TTC549 (cell line): ENCODE data around the gene CRACDL.

Experiments
- FAIRE-seq: peaks from 2 replicates; lab custom pipeline; 2012; peaks lifted over from hg19 to GRCh38; lab: Jason Lieb, UNC

CRACDL gene, protein sequence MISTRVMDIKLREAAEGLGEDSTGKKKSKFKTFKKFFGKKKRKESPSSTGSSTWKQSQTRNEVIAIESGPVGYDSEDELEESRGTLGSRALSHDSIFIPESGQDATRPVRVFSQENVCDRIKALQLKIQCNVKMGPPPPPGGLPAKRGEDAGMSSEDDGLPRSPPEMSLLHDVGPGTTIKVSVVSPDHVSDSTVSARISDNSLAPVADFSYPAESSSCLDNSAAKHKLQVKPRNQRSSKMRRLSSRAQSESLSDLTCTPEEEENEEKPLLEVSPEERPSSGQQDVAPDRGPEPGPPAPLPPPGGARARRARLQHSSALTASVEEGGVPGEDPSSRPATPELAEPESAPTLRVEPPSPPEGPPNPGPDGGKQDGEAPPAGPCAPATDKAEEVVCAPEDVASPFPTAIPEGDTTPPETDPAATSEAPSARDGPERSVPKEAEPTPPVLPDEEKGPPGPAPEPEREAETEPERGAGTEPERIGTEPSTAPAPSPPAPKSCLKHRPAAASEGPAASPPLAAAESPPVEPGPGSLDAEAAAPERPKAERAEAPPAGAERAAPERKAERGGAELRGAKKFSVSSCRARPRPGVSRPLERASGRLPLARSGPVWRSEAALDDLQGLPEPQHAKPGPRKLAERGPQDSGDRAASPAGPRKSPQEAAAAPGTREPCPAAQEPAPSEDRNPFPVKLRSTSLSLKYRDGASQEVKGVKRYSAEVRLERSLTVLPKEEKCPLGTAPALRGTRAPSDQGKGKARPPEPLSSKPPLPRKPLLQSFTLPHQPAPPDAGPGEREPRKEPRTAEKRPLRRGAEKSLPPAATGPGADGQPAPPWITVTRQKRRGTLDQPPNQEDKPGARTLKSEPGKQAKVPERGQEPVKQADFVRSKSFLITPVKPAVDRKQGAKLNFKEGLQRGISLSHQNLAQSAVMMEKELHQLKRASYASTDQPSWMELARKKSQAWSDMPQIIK

DNA sequence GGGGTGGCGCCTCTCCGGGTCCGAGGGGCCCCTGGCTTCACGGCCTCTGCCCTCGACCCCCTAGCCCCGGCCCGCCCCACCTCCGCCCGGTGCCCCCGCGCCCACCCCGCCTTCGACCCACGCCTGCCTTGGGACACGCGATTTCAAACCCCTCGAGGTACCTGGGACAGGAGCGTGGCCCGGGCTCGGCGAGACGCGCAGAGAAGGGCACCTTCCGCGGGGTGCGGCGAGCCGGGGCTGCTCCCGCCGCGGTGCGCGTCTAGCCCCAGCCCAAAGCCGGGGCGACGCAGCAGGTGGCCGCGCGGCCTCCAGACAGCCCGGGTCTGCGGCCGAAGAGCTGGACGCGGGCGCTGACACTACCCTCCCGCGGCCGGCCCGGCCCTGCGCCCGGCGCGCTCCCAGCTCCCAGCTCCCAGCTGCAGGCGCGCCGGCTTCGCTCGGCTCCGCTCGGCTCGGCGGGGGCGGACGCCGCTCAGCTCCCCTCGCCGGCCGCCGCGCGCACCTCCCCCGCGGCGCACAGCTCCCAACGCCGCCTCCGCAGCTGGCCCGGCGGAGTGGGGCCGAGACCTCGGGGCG is at the start of gene CRACDL:
CRACDL (minus strand) TSS at position 449 of the 576 bp plus-strand sequence. CDS start 89,425 bp downstream, outside the sequence.
- no peak for FAIRE-seq

DNA sequence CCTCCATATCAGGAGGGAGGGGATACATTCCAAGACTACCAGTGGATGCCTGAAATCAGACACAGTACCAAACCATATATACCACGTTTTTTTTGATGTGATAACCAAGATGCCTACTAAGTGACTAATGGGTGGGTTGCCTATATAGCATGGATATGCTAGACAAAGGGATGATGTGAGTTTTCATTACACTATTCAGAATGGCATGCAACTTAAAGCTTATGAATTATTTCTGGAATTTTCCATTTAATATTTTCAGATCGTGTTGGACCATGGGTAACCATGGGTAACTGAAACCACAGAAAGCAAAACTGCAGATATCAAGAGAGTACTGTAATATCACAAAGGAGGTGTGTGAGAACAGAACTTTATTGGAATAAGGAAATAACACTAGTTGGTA is 39.6 kb upstream of the CRACDL start:
- no peak for FAIRE-seq

DNA sequence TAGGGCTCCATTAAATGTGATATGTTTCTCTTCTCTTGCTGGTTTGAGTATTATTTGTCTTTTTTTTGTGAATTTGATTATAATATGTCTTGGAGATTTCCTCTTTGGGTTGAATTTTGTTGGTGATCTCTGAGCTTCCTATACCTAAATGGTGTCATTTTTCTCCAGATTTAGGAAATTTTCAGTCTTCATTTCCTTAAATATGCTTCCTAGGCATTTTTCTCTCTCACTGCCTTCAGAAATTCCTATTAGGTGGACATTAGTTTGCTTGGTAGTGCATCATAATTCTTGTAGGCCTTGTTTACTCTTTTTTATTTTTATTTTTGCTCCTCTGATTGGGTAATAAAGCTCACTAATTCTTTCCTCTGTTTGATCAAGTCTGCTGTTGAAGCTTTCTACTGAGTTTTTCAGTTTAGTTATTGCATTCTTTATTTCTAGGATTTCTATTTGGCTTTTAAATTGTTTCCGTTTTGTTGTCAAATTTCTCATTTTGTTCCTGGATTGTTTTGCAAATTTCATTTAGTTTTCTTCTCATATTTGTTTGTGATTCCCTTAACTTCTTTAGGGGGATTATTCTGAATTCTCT is 36.6 kb upstream of the CRACDL start:
- FAIRE-seq, result no peak

DNA sequence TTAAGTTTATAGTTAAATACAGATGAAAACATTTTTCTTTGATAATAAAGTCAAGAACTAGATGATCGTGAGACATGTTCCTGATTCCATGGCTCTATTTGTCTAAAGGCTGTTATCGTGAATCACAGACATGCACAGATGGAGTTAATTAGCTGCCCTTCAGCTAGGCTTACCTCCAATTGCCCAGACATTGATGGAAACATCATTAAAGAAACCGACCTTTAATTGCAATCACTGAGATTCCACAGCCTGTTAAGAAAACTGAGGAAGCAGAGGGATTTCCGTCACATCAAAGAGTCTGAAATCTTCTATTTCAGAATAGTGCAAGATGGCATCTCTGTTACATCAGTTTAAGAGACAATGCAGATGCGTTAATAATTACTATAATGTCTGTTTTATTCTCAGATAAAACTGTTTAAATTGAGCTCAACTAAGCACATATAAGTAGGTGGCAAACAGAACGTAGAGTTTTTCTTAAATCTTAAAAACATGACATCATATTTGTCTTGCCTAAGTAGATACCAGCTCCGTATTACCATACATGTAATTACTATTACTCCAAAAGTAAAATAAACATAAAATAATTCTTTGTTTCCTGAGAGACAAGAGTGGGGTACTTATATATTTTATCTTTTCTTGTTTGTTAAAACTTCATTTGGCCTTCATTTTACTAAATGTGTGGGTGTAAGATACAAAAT is 23.9 kb upstream of the CRACDL start:
- FAIRE-seq, result no peak

DNA sequence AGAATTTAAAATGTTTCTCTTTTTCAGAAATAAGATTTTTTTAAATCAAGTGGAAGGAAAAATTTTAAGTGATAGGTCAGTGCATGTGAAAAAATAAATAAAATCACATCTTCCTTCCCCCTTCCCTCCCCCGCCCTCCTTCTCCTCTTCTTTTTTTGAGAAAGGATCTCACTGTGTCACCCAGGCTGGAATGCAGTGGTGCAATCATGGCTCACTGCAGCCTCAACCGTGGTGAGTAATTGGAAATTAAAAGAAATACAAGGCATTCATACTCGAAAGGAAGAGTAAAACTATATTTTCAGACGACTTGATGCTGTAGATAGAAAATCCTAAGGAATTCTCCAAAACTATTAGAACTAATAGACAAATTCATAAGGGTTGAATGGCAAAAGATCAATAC is 16.9 kb upstream of the CRACDL start:
- FAIRE-seq, result no peak

DNA sequence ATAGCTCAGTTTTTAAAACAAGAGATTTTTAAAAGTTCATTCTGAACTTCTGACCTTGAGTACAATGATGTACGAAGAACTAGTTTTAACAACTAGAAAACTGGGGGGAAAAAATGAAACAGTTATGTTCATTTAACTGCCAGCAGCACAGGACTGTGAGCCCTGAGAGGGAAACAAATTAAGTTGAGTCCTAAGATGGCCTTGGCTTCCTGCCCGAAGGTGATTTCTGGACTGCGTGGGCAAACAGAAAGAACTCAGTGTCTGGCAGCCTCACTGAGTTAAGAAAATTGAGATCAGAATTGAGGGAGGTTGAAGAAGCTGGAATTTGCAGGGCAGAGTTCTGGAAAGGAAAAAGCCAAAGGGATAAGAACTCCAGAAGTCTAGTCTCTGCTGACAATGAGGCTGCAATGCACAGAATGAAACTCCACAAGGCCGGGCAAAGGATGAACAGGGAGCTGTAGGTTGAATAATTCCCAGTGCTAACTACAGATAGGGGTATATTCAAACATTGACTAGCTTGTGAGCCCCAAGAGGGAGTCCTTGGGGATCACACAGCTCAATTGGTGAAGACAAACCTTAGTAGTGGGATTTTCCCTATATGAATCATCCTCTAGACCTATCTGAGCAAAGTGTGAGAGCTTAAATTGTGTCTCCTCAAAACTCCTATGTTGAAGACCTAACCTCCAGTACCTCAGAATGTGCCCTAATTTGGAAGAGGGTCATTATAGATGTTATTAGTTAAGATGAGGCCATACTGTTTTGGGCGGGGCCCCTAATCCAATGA is 13.1 kb upstream of the CRACDL start:
- no peak for FAIRE-seq

DNA sequence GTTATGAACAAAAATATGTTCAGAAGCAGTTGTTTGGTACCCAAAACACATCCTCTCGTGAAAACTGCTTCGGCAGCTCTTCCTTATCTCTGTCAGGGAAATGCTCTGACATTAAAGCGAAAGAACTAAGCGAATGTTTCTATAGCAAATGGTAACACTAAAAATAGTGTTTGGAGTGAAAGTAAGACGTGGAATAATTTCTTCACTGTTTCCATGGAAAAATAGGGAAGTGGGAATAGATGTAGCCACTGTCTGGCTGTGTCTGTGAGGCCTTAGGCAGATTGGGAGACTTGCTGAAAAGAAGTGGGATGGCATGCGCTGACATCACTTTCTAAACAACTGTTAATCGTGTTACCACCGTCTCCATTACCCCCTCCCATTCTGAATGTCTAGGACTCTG is 11.5 kb upstream of the CRACDL start:
- no peak for FAIRE-seq

DNA sequence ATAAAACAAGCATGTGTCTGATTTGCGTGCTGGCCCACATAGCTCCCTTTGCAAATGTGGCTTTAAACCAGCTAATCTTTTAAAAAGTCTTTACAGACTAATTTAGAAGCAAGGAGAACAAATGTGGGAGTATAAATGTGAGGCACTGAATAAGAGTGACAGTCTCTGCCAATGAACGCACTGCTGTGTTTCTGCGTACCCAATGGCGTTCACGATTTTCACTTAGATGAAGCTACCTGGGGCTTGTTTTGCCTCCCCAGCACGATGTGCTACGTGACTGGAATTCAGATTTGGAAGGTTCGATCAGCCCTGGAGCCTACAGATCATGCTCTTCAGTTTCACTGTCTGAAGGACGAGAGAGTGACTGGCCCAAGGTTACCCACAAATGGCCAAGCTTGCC is 10.8 kb upstream of the CRACDL start:
- FAIRE-seq, result no peak

DNA sequence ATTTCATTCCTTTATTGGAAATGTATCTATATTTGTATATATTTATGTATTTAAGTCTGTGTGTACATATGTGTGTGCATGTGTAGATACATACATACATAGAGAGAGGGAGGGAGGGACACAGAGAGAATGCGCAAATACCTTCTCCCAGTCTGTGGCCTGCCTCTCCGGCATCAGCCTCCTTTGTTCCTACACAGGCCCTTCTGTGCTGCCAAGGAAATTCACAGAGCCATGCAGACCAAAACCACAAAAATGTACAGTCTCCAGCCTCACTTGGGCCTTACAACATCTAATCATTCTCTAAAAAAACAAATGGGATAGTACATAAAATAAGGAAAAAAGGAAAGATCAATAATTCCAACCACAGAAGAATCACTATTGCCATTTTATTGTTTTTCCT is 8.8 kb upstream of the CRACDL start:
- FAIRE-seq, result no peak

DNA sequence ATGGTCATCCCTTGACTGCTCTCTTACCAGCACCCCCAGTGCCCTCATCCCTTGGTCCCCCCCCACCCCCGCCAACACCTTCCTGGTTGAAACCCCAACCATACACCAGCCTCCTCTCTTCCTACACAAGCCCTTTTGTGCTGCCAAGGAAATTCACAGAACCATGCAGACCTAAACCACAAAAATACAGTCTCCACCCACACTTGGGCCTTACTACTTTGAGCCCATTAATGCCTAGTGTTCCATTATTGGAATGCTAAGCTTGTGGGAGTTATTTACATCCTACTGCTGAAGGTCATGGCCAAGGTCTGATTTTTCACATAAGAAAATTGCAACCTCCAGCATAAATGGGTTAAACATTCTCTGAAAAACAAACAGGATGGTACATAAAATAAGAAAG is 4.1 kb upstream of the CRACDL start:
- no peak for FAIRE-seq

DNA sequence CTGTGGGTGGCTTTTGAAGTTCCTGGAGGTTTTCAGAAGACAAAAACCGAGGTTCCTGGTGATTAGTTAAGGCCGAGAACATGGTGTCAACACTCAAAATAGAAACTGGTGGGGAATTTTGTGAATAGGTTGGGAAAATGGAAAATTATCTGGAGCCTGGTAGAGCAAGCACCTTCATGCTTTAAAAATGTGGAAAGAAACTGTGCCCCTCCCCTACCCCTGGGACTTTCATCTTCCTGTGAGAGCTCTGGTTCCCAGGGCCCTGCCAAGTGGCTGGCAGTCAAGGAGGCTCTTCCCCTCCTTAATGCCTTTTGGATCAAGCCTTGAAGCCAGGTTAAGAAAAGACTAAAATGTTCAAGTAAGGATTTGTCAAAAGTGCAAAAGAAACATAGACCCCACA is 1.9 kb upstream of the CRACDL start:
- FAIRE-seq, result no peak

DNA sequence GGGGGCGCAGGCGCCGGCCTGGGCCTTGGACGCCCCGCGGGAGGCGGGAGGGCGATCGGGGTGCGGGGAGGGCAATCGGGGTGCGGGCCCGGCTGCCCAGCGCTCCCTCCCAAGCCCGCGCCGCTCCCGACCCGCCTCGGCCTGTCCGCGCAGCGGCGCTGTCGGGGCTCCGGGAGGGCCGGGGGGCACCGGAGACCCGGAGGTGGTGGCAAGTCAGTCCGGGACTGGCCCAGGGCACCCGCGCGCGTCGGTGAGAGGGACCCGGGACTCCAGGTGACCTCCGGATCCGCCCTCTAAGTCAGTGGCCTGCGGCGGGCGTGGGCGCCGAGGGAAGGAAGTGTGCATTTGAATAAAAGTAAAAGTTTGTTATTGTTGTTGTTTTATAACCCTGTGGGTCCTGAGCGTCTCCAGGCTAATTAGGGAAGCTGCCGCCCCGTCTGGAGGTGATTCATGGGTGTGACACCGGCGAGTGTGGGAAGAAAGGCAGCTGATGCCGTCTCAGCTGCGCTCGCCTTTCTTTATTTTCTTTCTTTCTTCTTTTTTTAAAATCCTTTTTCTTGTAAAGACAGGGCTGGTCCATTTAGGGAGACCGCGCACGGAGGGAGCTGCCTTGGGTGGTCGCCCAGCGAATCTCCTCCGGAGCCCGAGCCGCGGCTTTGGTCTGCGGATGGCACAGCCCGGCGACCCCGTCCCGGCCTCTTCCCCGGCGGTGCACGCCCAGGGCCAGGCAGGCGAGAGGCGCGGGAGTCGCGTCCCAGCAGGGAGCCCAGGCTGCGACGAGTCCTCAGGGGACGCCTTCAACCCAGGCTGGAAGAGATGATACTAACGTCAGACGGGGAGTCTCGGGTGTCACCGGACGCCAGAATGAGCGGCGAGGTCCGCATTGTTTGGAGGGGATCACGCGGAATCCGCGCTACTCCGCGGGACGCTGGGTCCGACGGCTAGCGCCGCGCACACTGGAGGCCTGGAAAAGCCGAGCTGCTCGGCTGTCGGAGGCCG is 627 bp upstream of the CRACDL start:
- no peak for FAIRE-seq

DNA sequence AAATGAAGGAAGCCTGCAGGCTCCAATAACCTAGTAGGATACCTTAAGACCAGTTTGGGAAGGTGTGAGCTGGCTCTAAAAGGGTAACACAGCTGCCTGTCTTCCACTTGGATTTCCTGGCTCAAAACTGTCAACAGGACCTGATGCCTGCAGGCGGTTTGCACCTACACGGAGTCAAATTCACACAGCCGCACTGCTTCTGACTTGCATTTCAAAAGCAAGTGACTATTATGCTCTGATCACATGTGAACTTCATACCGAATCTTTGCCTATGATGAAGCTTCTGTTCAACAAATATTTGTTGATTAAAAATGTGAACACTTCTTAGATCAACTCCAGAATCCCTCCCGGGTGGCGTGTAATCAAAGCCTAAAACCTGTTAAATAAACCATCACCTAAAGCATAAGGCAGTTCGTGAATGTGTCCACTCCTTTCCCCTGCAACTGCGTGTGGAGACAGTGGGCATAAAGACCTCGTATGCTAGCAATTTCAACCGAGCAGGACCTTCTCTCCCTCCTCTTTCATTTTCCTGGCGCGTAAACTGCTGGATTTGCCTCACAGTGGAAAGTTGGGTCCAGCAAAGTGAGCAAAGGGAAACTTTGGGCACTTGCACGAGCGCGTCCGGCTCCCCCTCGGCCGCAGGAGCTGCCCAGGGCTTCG is 784 bp downstream of the CRACDL start:
- FAIRE-seq, result no peak

DNA sequence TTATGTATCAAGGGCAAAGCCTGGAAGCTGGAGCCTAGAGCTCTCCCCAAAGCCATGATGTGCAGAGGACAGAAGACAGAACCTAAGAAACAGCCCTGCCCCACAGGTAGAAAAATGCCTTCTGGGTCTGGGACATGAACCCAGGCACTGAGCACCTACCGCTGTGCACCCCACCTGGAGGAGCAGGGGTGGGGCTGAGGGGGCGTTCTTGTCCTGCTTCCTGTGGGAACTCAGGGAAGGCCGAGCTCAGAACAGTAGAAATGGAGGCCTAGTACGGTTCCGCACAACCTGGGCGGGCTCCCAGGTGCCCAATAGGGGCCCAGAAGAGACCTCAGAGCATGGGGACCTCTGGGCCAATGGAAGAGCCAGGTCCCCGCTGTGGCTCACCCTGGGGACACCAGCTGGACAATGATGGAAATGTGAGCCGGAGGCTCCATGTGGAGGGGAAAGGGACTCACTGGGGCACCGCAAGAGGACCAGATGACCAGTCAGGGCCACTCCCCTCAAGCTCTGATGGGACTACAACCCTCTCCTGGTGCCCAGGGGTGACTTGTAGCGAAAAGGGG is 3.2 kb downstream of the CRACDL start:
- no peak for FAIRE-seq

DNA sequence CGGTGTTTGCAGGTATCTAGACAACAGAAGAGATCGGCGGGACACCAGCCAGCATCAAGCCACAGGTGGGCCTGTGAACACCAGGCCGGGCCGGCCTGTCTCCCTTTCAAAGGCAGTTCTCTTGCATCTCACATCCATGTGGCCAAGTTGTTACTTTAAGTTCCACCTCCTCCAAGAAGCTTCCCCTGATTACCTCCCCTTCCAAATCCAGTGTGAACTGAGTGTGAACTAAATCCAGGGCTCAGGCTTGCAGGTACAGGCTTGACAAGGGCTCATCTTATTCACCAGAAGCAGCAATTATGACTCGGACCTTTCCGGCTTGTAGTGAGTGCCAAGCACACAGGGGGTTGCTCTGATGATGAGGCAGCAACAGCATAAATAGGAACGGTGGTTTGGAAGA is 3.9 kb downstream of the CRACDL start:
- FAIRE-seq, result no peak

DNA sequence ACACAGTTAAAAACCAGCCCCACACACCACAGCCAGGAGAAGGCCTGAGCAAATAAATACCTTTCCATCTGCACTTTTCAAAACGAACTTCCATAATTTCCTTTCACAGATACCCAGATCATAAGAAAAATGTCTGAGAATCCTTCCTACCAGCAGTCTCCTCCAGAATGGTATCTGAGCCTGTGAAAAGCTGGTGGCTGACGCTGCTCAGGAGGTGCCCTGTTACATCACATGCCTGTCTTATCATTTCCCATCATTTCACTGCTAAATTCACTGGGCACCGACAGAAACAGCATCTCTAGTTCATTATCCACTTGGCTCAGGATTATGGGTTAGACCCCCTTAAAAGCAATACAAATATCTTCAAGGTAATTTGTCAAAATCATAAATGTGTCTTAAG is 4.4 kb downstream of the CRACDL start:
- no peak for FAIRE-seq

DNA sequence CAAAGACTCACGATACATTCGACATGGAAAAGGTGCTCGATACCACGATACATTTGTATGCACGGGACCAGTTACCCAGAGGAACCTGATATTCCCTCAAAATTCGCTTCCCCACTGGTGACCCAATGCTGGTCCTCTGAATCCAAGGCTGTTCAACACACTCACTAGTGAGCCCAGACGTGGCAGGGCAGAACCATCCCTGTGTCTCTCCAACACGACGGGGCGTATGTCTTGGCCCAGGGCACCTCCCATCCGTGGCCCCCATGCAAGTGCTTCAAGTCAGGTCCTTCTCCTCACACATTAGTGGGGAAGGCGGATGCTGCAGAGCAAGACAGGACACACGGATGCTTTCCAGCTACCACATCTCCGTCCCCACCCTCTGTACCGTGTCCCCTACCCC is 6.1 kb downstream of the CRACDL start:
- no peak for FAIRE-seq

DNA sequence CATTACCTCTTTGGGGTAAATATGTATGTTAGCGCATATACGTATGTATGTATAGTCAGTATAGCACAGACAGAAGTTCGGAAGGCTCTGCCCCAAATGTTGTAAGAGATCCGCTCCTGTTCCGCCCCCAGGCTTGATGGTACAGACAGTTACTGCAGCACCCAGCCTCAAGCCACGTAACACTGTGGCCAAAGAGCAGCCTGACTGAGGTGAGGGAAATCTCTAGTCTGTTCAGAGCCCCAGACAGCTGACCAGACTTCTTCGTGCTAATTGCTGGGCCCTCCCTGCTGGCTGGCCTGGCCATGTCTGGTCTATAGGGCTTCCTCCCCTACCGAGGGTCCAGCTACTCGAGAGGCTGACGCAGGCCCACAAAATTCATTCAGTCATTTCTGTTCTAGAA is 7.8 kb downstream of the CRACDL start:
- no peak for FAIRE-seq

DNA sequence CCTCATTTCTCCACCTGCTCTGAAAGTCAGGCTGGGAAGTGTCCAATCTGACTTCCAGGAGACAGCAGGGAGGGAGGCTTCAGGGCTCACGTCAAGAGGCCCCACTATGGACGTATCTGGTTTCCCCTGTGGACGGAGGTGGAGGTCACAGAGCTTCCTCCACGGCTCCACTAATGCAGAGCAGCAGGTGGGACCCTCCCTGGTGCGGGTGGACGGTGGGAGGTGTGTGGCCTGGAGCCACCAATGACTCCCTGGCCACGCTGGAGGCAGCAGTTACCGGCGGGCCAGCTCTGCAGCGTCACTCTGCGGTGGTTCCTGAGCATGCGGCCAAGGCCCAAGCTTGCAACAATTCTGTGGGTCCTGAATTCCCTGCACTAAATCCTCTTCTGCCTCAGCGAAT is 9.0 kb downstream of the CRACDL start:
- FAIRE-seq, result no peak
